NCI-H128 (cell line): ENCODE measurements around the gene NUDC.
"Not testable (repeated sequence)": the region's sequence is repeated elsewhere in the genome, so short reads cannot be mapped to it uniquely, and the experiment has no call there.

Experiments
- DNase-seq: peaks from one replicate; lab custom pipeline; 2025; ENCODE audit not compliant: unreplicated experiment; lab: John Stamatoyannopoulos, UW

The NUDC gene

GRCh38 chr1:26921540-26922430, at the start of gene NUDC:
Gene NUDC (plus strand): TSS chr1:26921743. CDS start chr1:26921849, 106 bp downstream.
- DNase-seq: peak; percentile 99

- DNase-seq: not testable (repeated sequence)
Measured at GRCh38 chr1:26873097-26873496, 48.4 kb upstream of the NUDC start.

- no peak for DNase-seq
Measured at GRCh38 chr1:26874896-26875295, 46.6 kb upstream of the NUDC start.

GRCh38 chr1:26877326-26877725, 44.2 kb upstream of the NUDC start:
- DNase-seq: no peak

- DNase-seq: no peak
Measured at GRCh38 chr1:26879793-26880192, 41.8 kb upstream of the NUDC start.

GRCh38 chr1:26881611-26882010, 39.9 kb upstream of the NUDC start:
- DNase-seq: not testable (repeated sequence)

- DNase-seq: no peak
Measured at GRCh38 chr1:26882696-26883463, 38.7 kb upstream of the NUDC start.

GRCh38 chr1:26887125-26887524, 34.4 kb upstream of the NUDC start:
- DNase-seq: no peak

- no peak for DNase-seq
Measured at GRCh38 chr1:26888231-26888630, 33.3 kb upstream of the NUDC start.

- peak; percentile 65 for DNase-seq
Measured at GRCh38 chr1:26889551-26890466, 31.7 kb upstream of the NUDC start, which contains the start of gene GPN2. Gene GPN2 (minus strand): TSS chr1:26890283. CDS start chr1:26890096, 187 bp downstream.

GRCh38 chr1:26890467-26890796, 31.1 kb upstream of the NUDC start:
- no peak for DNase-seq

- DNase-seq: no peak
Measured at GRCh38 chr1:26894263-26894662, 27.3 kb upstream of the NUDC start.

- DNase-seq: no peak
Measured at GRCh38 chr1:26897351-26897750, 24.2 kb upstream of the NUDC start.

GRCh38 chr1:26900001-26900814, 21.3 kb upstream of the NUDC start, which contains the start of gene GPATCH3:
Gene GPATCH3 (minus strand): TSS chr1:26900467. CDS start chr1:26900442, 25 bp downstream.
- peak; percentile 95 for DNase-seq

- peak; percentile 26 for DNase-seq
Measured at GRCh38 chr1:26900815-26901511, 20.6 kb upstream of the NUDC start.

- no peak for DNase-seq
Measured at GRCh38 chr1:26907071-26907917, 14.2 kb upstream of the NUDC start.

GRCh38 chr1:26909951-26910342, 11.6 kb upstream of the NUDC start:
- no peak for DNase-seq

GRCh38 chr1:26910343-26911160, 11.0 kb upstream of the NUDC start:
- DNase-seq: no peak
